Non-pigmented ciliary epithelial cell (primary cell): ENCODE measurements around the gene SIPA1L2.

Experiments
- DNase-seq: peaks from one replicate; pipeline ENCODE4 v3.0.0-alpha.2; 2010; ENCODE audit warnings: low read depth

Gene SIPA1L2

DNA sequence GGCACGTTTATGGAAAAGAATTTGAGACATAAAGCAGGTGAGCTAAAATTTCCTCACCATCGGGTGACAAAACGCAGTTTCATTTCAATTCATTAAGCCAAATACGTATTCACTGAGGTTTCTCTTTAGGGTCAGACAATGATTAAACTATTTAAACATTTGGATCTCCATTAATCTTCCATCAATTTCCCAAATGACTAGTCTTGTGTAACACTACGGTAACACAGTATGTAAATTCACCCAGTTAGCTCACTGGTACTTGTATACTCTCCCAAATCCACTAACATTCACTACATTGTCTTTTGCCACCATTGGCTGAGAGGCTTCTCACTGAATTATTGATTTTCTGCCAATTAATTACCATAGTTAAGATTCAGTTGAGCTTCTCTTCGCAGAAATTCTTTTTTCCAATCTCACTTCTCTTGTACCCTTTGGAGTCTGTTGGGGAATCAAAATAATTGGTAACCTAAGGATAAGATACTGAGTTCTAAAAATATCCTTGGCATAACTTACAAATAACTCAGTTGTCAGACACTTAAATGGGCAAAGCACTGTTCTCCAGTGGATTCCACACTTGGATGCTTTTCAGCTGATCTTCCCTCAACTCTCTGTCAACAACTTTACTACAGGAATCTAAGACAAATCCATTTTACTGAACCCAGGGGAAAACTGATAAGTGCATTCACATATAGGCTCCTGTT is 40.7 kb downstream of the SIPA1L2 start:
- DNase-seq = no peak

DNA sequence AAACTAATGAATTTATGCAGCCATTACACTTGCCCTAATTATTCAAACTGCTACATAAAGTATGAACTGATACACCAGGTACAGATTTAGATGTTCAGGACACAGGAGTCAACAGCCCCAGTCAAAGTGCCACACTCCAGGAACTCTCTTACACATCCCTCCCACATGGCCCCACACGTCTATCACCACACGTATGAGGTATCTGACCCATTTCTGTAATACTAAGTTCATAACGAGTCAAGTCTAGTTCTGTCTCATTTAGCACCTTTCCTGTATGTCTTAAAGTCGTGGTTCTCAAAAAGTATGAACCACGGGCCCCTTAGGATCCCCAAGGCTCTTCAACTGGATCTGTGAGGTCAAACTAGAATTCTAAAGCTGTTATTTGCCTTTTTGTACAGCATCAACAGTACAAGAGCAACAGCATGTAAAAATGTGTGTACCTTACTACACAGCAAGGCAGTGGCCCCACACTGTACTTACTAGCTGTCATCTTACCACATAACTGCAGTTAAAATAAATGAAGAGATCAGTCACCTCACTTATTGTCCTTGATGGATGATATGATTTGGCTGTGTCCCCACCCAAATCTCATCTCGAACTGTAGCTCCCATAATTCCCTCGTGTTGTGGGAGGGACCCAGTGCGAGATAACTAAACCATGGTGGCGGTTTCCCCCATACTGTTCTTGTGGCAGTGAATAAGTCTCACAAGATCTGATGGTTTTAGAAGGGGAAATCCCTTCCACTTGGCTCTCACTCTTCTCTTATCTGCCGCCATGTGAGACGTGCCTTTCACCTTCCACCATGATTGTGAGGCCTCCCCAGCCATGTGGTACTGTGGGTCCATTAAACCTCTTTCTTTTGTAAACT is 42.6 kb downstream of the SIPA1L2 start:
- no peak for DNase-seq

DNA sequence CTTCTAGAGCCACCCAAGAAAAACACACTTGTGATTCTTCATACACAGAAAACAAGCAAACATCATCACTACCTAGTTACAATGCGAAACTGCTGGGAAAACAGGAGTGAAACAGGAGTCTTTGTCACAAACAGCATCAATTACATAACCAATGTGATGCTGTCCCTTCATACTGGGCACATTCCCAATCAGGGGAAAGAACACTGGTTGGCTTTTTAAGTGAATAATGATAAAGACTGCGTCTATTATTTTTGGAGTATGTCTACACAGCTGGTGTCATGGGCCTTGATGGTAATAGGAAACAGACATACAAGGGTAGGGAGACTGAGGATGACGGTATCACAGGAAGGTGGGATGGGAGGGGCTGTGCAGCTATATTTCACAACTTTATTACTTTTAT is 43.3 kb downstream of the SIPA1L2 start:
- no peak for DNase-seq

DNA sequence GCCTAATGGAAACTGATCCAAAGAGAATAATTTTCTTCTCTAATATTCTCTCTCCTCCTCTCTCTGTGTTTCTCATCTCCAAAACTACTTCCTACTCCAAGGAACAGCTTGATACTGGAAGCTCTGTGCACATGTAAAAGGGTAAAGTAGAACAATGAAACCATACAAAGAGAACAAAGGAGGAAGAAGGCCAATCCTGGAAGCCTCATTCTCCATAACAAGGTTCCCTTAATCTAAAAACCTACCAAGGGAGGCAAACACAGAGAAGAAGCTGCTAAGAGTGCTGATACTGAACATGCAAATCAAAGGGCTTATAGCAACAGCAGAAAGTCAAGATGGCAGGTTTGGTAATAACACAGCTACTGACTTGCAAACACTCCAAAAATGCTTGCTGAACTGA is 44.4 kb downstream of the SIPA1L2 start:
- DNase-seq = no peak

DNA sequence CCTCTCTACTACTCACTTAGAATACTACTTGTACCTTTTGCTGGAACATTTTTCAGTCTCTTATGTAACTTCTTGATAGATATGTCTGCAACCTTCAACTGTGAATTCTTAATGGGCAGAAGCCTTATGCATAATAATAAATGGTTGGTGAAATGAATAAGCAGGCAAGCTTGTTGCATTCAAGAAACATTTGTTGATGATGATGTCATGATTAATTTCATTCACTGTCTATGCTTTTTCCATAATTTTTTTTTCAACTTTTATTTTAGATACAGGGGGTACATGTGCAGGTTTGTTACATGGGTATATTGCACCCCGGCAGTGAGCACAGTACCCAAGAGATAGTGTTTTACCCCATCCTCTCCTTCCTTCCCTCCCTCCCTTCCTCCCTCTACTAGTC is 48.0 kb downstream of the SIPA1L2 start:
- no peak for DNase-seq
